Left kidney (tissue), 2 donors: ENCODE results near the gene PAPOLB. TPM values are rescaled to one million over a fixed set of nuclear protein-coding genes. Genes with fewer than 3 reads are reported as not detected.
A peak's percentile ranks its signal among the peaks of the same experiment; 100 is the strongest.

Source experiments
- DNase-seq: peaks from one replicate; pipeline ENCODE4 v3.0.0-alpha.2; 2013
- polyA plus RNA-seq: library from polyadenylated mRNA; unstranded; fragments of 120-200 nt; gene quantifications from one replicate; pipeline ENCODE4 v1.2.1, GENCODE V29; 2013; ENCODE audit not compliant: insufficient read length

The PAPOLB gene
- polyA plus RNA-seq, 1 donor = 0.18 TPM

DNA sequence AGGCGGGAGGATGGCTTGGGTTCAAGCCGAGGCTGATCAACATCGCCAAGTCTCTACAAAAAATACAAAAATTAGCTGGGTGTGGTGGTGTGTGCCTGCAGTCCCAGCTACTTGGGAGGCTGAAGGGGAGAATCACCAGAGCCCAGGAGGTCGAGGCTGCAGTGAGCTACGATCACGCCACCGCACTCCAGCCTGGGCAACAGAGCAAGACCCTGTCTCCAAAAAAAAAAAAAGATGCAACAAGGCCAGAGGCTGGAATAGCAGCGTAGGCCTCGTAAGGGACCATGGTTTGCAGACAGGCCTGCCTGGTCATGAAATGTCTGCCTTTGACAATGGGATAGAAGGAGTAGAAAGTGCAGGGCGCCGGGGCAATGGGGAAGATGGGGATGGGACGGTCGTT, 20.0 kb downstream of the PAPOLB start:
- no peak for DNase-seq

DNA sequence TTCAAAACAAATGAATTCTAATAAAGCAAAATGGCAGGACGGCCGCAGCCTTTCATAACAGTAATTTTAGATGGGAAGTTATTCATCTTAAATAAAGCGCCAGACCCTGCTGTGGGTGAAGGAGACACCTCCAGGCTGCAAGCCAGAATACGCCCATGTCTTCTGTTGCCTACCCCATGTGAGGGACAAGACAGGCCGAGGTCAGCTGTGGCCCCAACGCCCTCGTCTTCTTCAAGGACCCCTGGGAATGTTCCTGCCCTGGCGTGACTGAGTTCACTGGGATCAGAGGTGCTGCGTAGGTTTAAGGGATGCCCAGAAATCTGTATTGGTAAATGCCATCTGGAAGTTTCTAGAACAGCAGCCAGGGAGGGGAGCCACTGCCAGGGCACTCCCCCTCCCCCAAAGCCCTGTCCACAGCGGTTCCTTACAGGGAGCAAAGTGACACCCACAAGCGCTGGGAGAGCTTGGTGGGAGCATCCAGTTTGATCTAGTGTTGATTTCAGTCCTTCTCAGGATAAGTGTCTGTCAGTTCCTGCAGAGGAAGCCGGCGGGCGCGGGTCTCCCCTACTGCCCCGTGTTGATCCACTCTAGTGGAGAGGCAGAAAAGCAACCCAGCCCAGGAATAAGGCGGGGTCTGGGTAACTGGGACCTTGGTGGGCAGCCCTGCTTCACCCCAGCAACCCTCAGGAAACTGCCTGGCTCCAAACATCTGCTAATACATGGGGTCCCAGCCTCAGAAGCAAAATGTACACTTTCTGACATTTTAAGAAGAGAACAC, 20.6 kb downstream of the PAPOLB start:
- DNase-seq = no peak

DNA sequence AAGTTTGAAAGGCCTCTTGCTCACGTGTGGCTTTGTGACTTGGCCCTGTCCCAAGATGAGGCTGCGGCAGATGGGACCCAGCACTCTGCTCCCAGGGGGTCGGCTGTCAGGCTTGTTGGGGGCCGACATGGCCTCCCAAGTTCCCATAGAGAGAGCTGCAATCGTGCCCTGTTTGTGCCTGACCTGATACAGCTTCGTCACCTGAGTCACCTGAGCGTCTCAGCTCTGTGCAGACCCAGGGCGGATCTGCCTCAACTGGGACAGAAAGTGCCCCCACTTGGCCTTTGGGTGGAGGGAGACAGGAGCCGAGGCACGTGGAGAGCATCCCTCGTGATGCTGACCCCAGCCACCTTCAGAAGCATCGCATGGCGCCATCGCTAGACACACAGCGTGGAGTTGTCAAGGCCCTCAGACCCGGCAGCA, 21.7 kb downstream of the PAPOLB start:
- no peak for DNase-seq

DNA sequence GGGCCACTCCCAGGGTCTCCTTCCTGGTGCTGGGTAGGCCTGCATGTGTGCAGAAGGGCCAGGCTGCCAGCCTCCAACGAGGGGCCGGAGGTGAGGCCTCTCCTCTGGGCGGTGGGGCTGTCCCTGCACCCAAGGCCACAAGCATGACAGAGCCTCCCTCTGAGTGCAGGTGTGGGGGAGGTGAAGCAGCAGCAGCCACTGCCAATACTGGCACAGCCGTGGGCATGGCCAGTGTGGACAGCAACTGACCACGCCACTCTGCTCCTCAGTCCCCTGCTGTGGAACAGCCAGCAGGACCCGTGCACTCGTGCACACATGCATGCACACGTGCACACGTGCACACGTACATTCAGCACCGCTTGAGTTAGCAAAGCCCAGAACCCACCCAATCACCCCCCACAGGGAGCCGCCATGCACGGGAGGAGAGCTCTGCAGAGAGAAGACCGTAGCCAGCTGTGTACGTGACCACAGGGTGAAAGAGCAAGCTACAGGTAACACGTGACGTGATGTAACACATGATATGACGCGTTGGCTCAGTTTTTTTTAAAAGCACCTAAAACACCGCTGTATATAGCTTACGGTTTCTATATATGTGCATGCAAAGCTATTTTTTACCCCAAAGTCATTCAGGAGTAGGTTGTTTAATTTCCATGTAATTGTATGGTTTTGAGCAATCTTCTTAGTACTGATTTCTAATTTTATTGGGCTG, 23.1 kb downstream of the PAPOLB start:
- no peak for DNase-seq

DNA sequence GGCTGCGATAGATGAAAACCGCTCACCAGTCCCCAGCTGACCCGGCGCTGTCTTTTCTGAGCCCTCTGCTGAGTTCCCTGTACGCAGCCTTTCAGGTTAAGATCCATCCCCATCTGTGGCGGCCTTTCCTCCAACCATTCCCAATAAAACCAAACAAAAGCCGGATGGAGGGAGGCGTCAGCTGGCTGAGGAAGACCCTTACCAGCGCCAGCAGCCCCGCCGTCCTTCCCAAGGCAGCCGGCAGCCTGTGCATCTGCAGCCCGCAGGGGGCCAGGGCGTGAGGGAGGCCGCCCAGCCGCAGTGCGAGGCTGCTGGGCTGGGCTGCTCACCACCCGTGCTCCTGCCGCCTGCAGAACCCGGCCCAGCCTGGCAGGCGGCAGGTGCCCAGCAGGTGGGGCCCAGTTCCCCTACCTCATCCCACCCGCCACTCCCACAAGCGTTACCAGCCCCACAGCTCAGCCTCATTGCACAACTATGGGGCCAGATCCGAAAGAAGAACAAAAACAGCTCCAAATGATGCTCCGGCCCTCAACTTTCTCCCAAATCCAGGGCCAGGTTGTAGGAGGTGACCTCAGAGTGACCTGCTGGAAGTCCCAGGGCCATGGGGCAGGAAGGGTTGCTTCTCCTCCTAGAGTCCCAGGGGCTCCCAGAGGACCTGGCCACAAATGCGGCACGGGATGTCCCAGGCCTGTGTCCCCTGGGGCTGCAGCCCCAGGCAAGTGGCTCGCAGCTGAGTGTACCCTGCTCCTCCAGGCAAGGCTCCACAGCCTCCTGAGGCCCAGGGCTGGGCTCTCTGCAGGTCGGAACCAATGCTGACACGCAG, 23.8 kb downstream of the PAPOLB start:
- no peak for DNase-seq

DNA sequence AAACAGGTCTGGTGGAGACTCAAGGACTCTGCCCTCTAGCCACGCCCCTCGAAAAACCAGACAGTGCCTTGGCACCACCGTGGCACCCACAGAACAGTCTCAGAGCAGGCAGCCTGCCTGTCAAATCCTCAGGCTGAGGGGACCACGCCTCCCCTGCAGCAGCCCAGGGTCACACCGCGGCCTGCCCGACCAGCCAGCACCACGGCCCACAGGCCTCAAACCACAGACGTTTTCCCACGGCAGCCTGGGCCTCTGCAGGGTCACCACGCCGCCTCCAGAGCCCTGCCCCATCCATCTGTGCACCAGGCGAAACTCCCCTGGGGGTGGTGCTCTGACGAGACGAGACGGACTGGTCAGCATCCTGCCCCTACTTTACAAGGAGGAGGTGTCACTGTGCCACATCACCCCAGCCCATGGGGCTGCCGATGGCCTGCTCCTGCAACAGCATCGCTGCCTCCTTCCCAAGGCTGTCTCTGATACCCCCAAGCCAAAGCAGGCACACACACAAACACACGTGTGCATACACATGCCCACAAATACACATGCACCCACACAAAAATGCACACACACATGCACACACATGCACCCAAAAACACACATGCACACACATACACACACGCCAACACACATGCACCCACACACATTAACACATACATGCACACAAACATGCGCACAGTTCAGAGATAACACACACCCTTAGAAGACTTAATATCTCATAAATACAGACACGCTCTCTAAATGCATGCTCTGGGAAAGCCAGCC, 24.6 kb downstream of the PAPOLB start:
- DNase-seq = no peak

DNA sequence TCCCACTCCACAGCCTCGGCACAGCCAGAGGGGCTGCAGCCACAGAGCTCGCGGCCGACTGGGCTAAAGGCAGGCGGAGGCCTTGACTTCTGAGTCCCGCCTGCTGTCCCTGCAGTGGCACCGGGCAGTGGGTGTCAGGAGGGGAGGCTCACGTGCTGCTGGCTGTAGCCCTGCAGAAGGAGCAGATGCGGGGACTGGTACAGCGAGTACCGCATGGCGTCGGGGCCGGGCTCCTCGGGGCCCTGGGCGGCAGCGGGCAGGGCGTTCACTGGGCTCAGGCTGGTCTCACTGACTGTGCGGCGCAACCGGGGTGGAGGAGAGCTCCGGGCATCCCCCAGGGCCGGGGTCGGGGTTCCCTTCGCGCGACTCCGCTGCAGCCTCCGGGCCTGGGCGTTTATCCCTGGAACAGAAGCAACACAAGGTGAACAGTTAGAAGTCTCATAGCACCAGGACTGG, 25.6 kb downstream of the PAPOLB start:
- no peak for DNase-seq

DNA sequence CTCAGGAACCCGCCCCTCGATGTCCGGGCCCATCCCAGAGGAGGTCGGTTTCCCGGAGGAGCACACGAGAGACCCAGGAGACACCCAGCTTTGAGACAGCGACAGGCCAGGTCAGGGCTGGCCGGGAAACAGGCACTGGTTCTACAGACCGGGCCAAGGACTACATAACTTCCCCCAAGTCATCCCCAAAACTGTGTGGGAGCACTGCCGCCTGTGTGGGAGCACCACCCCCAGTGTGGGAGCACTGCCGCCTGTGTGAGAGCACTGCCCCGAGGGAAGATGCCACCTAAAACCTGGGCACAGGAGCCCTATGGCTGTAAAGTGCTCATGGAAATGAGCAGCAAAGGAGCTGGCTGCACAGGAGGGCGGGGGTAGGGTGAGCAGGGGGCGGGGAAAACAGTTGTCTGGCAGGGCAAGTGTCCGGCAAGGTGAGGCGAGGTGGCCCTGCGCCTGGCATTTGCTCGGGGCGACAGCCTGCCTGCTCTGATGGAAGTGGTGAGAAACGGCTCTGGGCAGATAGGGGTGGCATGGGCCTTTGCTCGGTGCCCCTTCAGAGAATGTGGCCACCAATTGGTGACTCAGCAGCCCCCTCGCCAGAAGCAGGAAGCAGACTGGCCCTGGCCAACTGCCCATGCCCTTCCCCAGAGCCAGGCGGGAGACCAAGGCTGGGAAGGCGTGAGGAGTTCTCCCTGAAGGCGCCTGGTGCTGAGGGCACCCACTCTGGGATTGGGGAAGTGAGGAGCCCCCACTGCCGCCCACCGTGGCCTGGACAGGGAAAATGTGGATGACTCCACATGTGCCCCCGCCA, 26.2 kb downstream of the PAPOLB start:
- no peak for DNase-seq

DNA sequence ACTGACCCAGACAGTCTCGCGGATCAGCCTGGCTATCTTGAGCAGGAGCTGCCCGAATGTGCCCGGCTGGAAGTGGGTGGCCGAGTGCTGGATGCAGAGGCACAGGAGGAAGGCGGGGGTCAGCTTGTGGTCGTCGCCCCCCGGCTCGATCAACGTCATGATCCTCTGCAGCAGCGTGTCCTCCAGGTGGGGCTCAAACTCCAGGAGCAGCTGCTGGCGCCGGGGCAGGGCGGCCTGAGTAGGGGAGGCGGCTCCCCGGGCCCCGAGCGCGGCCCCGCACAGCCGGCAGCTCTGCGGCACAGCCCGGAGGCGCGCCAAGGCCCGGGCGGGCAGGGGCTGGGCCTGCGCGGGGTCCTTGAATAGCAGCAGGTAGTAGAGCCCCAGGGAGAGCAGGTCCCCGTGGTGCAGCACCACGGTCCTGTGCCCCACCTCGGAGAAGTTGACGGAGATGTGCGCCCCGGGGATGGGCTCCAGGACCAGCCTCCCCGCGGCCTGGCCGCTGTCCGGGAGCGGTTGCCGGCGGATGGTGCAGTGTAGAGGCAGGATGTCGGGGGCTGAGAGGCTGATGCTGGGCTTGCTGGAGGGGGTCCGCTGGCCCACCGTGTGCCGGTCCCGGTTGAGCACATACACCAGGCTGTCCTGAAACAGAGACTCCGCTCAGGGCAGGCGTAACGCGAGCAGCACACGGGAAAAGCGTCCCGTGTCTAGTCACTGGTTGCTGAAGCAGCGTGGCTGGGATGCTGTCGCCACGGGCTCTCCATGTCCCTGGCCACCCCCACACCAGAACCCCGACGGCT, 27.0 kb downstream of the PAPOLB start:
- DNase-seq = no peak

DNA sequence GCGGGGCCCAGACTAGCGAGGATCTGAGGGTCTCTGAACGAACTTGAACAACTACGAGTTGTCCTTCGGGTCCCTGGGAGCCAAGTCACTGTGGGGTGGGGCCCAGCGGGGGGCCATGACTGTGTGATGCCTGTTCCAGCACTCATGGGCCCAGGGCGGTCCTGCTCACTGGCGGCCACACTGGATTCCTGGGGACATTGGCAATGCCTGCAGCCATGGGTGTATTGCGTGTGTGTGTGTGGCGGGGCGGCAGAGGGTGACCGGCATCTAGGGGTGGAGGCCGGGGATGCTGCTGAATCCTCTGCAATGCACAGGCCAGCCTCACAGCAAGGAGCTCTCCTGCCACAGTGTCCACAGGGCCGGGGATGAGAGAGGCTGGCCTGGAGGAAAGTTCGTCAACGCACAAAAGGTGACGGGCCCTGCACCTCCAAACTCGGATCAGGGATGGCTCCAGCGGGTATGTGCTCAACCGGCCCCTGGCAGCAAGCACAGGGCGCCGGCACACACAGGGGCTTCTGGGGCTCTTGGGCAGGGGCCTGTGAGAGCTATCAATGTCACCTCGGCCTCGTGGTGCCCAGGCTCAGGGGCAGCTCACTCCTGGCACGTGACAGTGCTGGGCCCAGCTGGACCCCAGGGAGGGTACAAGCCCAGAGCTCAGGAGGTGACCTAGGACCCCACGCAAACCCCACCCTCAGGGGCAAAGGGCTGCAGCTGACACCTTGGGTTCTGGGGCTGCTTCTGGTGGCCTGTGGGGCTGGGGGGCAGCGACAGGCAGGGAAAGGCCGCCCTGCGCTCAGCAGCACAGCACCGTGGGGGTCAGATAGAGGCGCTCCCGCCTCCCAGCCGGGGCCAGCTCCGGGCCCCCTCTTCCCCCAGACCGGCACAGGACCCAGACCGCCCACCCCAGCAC, 27.9 kb downstream of the PAPOLB start:
- no peak for DNase-seq

DNA sequence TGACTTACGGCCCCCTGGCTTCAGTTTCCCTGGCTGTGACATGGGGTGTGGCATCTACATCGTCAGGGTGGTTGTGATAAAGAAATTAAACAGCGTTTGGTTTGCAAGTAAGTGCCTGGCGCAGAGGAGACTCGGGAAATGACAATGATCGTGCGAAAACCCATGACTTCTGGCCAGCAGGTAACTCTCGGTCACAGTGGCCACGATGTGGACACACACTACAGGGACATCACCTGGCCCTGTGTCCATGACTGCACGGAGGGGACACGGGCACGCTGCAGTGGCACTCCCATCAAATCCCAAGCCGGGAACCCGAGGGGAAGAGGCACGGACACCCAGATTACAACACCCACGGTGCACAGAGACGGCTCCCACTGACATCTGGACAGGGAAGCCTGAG, 28.7 kb downstream of the PAPOLB start:
- DNase-seq = no peak

DNA sequence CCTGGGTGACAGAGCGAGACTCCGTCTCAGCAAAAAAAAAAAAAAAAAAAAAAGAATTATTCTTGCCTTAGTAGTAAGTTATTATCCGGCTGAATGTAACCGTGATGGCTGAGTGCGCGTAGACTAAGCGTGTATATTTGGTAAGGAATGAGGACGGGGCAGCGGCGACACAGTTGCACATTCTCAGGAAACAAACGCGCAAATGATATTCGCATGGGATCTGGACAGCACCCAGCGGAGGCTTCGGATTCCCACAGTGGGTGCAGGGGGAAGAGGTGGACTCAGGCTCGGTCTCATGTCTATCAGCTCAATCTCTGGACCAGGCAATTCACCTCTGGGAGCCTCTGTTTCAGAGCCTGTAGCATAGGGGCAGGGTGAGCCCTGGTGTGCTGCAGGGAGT, 29.1 kb downstream of the PAPOLB start:
- DNase-seq = no peak

DNA sequence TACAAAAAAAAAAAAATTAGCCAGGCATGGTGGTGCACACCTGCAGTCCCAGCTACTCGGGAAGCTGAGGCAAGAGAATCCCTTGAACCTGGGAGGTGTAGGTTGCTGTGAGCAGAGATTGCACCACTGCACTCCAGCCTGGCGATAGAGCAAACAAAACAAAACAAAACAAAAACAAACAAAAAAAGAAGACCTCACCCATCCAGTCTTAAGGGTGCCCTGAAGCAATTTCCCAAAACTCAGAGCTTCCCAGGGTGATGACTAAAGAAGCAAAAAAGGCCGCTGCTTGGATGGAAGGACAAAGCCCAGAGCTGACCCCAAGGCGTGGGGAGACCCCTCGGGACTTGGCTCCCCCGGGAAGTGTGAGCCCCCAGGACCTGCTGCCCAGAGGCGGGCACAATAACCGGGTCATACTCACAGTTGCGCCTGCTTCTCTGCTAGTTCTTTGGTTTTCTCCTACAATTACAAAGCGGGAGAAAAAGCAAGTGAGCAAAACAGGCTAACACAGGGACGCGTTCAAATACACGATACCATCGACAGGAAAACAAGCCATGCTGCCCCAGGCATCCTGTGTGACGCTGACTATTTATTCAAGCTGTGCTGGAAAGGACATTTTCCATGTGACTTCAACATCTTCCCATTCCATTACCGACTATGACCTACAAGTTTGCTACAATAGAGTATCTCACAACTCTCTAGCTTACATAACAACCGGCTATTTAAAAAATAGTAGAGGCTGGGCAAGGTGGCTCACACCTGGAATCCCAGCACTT, 29.9 kb downstream of the PAPOLB start:
- DNase-seq = no peak

DNA sequence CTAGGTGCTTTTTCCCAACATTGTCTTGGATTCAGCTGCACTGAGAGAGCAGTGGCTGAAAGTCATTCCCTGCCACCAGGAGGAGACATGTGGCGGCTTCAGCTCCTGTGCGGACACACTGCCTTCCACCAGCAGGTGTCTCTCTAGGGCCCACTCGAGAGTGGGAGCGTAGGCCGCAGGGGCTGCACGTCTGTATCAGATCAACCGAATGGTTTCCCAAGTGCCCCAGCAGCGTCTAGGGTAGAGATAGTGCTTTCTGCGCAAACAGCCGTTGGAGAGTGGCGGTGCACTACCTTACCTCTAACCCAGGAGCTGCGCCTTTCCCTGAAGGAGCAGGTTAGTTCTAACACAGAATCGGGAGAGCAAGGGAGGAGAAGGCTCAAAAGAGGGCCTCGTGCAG, 31.7 kb downstream of the PAPOLB start:
- DNase-seq = peak; percentile 79

DNA sequence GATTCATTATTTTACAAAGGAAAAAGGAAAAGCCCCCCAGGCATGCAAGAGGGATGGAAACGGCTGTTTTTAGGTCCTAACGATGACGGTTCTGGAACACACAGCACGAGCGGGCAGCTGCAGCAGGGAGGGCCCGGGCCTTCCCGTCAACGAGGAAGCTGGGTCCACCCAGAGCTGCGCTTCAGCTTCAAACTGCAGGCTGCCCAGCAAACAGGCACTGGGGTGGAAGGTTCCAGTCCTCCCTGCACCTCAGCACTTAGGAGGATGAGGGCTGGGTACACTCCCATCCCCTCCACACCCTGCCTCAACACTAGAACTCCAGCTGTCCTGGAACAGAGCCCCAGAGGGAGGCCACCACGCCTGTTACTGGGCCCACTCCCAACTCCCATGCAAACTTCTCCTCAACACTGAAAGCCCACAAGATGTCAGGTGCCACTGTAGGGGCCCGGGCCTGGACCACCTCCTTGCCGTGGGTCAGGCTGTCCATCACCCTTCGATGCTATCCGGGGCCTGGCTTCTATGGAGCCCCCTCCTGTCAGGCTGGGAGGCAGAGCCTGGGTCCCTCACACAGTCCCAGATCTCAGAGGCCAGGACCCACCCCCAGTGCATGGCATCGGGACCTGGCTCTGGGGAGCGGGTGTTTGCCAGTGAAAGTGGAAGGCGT, 33.0 kb downstream of the PAPOLB start:
- DNase-seq = no peak

DNA sequence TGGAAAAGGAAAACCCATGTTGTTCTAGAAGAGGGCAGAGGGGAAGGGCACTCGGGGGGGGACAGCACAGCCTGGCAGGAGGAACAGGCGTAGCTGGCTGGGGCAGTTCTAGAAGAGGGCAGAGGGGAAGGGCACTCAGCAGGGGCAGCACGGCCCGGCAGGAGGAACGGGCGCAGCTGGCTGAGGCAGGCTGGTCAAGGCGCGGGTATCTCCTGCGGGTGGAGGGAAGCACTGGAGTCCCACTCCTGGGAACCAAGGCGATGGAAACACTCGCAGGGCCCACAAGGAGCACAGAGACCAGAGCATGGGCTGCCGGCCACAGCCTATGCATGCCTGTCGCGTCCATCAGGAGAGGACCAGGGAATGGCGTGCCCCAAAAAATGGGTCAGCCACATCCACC, 36.7 kb downstream of the PAPOLB start:
- no peak for DNase-seq

DNA sequence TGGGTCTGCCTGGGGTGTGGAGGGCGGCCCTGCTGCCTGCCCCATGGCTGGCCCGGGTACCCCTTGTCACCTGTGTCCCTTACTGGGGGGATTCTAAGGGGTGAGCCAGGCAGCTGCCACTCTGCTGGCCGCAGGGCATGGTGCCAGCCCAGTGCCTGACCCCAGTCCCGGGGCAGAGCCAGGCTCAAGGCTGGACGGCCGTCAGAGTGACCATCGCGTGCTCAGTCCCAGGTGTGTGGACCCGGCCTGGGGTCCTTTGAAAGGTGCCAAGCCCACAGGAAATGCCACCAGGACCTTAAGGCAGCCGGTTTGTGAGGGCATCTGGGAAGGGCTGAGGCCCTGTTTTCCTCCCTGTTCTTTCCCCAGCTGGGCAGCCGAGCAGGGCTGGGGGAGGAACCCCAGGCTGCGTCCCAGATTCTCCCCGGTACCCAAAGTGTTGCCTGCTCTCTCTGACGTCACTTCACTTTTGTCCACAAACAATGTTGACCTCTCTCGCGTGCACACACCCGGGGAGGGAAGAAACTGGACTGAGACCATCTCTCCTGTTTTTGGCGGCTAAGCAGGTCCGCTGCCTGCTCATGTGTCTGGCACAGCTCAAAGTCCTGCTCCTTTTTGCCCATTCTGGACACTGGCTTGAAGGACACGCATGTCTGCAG, 37.6 kb downstream of the PAPOLB start:
- no peak for DNase-seq
